SK-N-SH treated with all-trans-retinoic acid at 6 μM for 48 hours (cell line): Measurements from ENCODE around the gene AUTS2.

Experiments
- ARNTL ChIP-seq: fragments of 450-650 bp; formaldehyde crosslinking; IDR thresholded peaks from 2 replicates; pipeline ENCODE4 v1.5.0; 2020; ENCODE audit warnings: low read depth, mild to moderate bottlenecking, moderate library complexity, borderline replicate concordance
- ESRRG ChIP-seq: fragments of 250-450 bp; sonication (Bioruptor Pico); IDR thresholded peaks from 2 replicates; pipeline ENCODE4 v1.6.1; 2021; ENCODE audit warnings: mild to moderate bottlenecking
- GLIS3 ChIP-seq: fragments of 250-450 bp; sonication (Bioruptor Pico); IDR thresholded peaks from 2 replicates; pipeline ENCODE4 v1.5.0; 2020; ENCODE audit warnings: mild to moderate bottlenecking, moderate library complexity
- PATZ1 ChIP-seq: fragments of 250-450 bp; sonication (Bioruptor Pico); IDR thresholded peaks from 2 replicates; pipeline ENCODE4 v1.8.0; 2020; ENCODE audit warnings: mild to moderate bottlenecking, moderate library complexity, borderline replicate concordance
- ZFP3 ChIP-seq: fragments of 250-450 bp; sonication (Bioruptor Pico); IDR thresholded peaks from 2 replicates; pipeline ENCODE4 v1.5.0; 2020; ENCODE audit warnings: mild to moderate bottlenecking, moderate library complexity
- ZFP30 ChIP-seq: fragments of 450-650 bp; formaldehyde crosslinking; IDR thresholded peaks from 2 replicates; pipeline ENCODE4 v1.5.0; 2022; ENCODE audit warnings: mild to moderate bottlenecking, moderate library complexity
- ZNF565 ChIP-seq: fragments of 450-650 bp; formaldehyde crosslinking; conservative IDR thresholded peaks from 2 replicates; pipeline ENCODE4 v1.5.0; 2020; ENCODE audit warnings: low read depth, mild to moderate bottlenecking, moderate library complexity
- ZNF70 ChIP-seq: fragments of 450-650 bp; formaldehyde crosslinking; IDR thresholded peaks from 2 replicates; pipeline ENCODE4 v1.5.0; 2020; ENCODE audit warnings: mild to moderate bottlenecking, moderate library complexity
- ZNF8 ChIP-seq: fragments of 450-650 bp; formaldehyde crosslinking; IDR thresholded peaks from 2 replicates; pipeline ENCODE4 v1.5.0; 2020; ENCODE audit warnings: mild to moderate bottlenecking, moderate library complexity
- TF ChIP-seq, protein P1 (sequence below): fragments of 250-450 bp; sonication (Bioruptor Pico); IDR thresholded peaks from 2 replicates; pipeline ENCODE4 v1.5.1; 2020; ENCODE audit warnings: low read depth, mild to moderate bottlenecking, moderate library complexity

- TF ChIP-seq ARNTL (CRISPR knock-in tag) = no peak
- no peak for TF ChIP-seq ZNF8
- no peak for TF ChIP-seq PATZ1
- no peak for TF ChIP-seq ZFP3 (CRISPR knock-in tag)
- no peak for TF ChIP-seq ESRRG (CRISPR knock-in tag)
- TF ChIP-seq ZFP30 (CRISPR knock-in tag) = no peak
- TF ChIP-seq, protein P1, sequence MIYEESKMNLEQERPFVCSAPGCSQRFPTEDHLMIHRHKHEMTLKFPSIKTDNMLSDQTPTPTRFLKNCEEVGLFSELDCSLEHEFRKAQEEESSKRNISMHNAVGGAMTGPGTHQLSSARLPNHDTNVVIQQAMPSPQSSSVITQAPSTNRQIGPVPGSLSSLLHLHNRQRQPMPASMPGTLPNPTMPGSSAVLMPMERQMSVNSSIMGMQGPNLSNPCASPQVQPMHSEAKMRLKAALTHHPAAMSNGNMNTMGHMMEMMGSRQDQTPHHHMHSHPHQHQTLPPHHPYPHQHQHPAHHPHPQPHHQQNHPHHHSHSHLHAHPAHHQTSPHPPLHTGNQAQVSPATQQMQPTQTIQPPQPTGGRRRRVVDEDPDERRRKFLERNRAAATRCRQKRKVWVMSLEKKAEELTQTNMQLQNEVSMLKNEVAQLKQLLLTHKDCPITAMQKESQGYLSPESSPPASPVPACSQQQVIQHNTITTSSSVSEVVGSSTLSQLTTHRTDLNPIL (CRISPR knock-in tag) = no peak
- TF ChIP-seq GLIS3 = no peak
- TF ChIP-seq ZNF565 = no peak
- no peak for TF ChIP-seq ZNF70 (CRISPR knock-in tag)
Observed at GRCh38 chr7:70512761-70513160, 914.5 kb downstream of the AUTS2 start.
